Adipose tissue (tissue), 3 donors: ENCODE measurements around the gene RELT. TPM values are rescaled to one million over a fixed set of nuclear protein-coding genes. Genes with fewer than 3 reads are reported as not detected.

ENCODE experiments used
- H3K27ac ChIP-seq: one replicate; pipeline ENCODE4 v1.5.1; 2013; ENCODE audit warnings: low read depth, low read length
- WGBS, 3 donors: extraction: QIAGEN DNeasy Blood & Tissue Kit; methylation state at CpG; one replicate each; pipeline ENCODE4 v1.1.7; 2013; 5-methylcytosine and 5-hydroxymethylcytosine counted together
- polyA plus RNA-seq, 3 donors: library from polyadenylated mRNA; stranded (reverse); fragments of 200-250 nt; gene quantifications; one replicate each; pipeline ENCODE4 v1.2.3, GENCODE V29; 2013
- donor health status: healthy with polysubstance abuse.
- donor health status: Bipolar disorder and iron deficiency.
- donor health status: healthy.

Gene RELT
- polyA plus RNA-seq, 3 donors: 0.74 to 9.7 (median 2.1) TPM

DNA sequence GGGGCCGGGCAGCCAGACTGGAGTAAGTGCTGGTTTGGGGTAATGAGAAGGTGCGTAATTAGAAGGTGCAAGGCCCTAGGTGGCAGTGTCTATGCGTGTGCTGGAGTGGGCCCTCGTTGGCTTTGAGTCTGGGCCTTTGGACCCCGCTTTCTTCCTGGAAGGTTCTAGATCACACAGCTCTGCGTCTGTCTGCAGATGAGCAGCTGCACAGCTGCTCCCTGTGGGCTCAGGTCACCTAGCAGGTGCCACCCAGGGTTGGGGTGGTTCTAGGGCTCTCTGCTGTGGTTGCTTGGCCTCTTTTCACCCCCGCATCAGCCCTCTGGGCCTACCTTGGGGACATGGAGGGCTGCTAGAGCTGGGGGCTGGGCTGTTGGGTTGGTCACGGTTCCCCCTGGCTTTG lies 10.3 kb downstream of the RELT start:
- no peak overlapping the region for H3K27ac ChIP-seq
- 92 to 94% (median 93%) methylated on average over 8 of the region's 8 CpGs for WGBS, 3 donors

DNA sequence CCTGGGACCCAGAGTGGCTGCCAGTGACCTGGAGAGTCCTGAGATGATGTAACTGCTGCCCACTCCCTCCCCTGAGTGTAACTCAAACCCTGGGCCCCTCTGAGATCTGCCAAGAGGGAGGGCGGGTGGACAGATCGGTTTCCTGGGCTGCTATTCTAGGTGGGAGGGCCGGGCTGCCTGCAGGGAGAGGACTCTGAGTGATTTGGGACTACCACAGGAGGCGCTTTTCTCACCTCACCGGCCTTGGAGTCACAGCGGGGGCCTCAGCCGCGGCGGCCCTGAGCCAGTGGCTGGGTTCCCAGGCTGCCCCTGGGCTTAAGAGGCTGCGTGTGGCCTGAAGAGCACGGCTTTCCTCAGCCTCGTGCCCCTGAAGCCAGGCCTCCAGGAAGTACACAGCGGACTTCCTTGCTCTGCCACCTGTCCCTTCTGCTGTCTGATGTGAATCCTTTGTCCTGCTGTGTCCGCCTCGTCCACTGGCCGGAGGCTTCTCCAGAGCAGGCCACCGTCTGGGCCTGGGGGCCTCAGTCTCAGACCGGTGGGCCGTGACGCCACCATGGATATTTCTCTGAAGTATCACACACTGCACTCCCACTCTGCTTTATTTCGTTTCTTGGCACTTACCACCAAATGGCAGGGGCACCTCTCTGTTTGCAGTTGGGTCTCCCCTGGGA lies 11.5 kb downstream of the RELT start:
- 76 to 81% (median 80%) methylated on average over 21 of the region's 21 CpGs for WGBS, 3 donors
- H3K27ac ChIP-seq: peak overlapping the region; percentile 81

- H3K27ac ChIP-seq: no peak overlapping the region
- WGBS, 3 donors: 46 to 79% (median 56%) methylated on average over 23 of the region's 23 CpGs
These were observed 12.3 kb downstream of the RELT start for GRCh38 chr11:73388265-73389133.

GRCh38 chr11:73389134-73389525 lies 12.9 kb downstream of the RELT start:
- WGBS, 3 donors: 80 to 88% (median 81%) methylated on average over 6 of the region's 6 CpGs
- H3K27ac ChIP-seq: no peak overlapping the region

GRCh38 chr11:73389916-73390315 lies 13.7 kb downstream of the RELT start:
- WGBS, 3 donors: 62 to 80% (median 72%) methylated on average over 7 of the region's 7 CpGs
- no peak overlapping the region for H3K27ac ChIP-seq

GRCh38 chr11:73390601-73391565 lies 14.7 kb downstream of the RELT start:
- 90 to 96% (median 91%) methylated on average over 12 of the region's 12 CpGs for WGBS, 3 donors
- H3K27ac ChIP-seq: no peak overlapping the region

DNA sequence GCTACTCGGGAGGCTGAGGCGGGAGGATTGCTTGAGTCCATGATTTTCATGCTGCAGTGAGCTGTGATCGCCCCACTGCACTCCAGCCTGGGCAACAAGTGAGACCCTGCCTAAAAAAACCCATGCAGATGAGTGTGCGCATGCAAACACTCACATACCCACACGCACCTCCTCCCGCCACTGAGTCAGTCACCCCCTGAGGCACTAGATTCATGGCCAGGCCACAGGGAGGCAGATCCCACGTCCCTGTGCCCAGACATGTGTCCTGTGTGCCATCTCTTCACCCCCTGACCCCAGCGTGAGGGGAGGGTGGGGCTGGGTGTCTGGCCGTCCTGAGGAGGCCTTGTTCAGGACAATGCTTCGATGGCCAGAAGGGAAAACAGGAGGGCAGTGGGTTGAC lies 15.5 kb downstream of the RELT start:
- H3K27ac ChIP-seq: no peak overlapping the region
- WGBS, 3 donors: 90 to 95% (median 92%) methylated on average over 10 of the region's 10 CpGs

- WGBS, 3 donors: 92 to 94% (median 93%) methylated on average over 30 to 31 of the region's 31 CpGs
- no peak overlapping the region for H3K27ac ChIP-seq
These were observed 16.2 kb downstream of the RELT start for GRCh38 chr11:73392108-73393010.

GRCh38 chr11:73393011-73393380 lies 16.8 kb downstream of the RELT start:
- H3K27ac ChIP-seq: no peak overlapping the region
- 77 to 90% (median 77%) methylated on average over 7 of the region's 7 CpGs for WGBS, 3 donors

DNA sequence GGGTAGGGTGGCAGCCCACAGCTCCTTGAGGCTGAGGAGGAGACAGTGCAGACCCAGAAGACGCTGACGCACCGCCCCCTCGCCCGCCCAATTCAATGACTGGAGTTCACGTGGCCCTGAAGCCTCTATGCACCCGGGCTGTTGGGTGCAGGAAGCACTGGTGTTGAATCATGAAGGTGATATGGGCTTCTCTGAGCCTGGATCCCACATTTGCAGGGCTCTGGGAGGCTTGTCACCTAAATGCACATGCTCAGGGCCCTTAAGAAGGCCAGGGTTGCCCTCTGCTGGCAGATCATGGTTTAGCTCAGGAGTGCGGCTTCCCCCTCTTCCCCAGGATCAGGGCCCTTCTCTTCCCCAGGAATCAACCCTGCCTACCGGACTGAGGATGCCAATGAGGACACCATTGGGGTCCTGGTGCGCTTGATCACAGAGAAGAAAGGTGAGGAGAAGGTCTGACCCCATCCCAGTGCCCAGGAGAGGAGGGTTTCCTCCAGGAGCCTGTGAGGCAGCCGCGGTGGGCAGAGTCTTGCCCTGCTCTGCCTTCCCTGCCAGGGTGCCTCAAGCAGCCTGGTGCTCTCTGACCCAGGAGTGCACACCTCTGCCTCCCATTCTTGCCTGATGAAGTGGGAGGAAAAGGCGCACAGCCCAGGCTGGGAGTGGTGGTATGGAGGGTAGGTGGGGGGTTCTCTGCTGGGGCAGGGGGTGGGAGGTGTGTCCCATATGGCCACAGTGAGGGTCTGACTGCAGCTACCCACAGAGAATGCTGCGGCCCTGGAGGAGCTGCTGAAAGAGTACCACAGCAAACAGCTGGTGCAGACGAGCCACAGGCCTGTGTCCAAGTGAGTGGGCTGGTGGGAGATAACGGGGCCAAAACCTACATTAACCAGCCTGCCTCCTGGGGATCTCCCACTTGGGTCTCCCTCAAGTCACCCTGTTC lies 17.5 kb downstream of the RELT start:
- H3K27ac ChIP-seq: no peak overlapping the region
- 76 to 78% (median 77%) methylated on average over 13 to 16 of the region's 16 CpGs for WGBS, 3 donors

DNA sequence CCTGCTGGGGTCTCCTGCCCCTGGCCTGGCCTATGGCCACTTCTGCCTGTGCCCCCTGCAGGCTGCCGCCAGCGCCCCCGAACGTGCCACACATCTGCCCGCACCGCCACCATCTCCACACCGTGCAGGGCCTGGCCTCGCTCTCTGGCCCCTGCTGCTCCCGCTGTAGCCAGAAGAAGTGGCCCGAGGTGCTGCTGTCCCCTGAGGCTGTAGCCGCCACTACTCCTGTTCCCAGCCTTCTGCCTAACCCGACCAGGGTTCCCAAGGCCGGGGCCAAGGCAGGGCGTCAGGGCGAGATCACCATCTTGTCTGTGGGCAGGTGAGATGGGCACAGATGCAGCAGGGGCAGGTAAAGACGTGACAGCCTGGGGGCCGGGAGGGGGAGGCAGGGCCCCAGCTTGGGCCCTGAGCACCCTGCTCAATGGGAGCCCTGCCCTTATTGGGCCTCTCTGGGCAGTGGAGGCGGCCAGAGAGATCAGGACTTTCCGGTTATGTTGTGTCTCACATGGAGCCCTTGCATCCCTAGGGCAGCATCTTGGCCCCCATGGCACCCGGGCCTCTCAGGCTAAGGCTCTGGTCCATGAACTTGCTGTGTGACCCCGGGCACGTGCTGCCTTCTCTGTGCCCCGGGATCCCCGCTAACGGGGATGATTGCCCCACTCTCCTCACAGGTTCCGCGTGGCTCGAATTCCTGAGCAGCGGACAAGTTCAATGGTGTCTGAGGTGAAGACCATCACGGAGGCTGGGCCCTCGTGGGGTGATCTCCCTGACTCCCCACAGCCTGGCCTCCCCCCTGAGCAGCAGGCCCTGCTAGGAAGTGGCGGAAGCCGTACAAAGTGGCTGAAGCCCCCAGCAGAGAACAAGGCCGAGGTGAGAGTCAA lies 18.5 kb downstream of the RELT start:
- 90 to 95% (median 92%) methylated on average over 31 to 34 of the region's 34 CpGs for WGBS, 3 donors
- no peak overlapping the region for H3K27ac ChIP-seq

GRCh38 chr11:73395297-73396208 lies 19.4 kb downstream of the RELT start:
- WGBS, 3 donors: 83 to 89% (median 84%) methylated on average over 22 of the region's 22 CpGs
- no peak overlapping the region for H3K27ac ChIP-seq

- no peak overlapping the region for H3K27ac ChIP-seq
- WGBS, 3 donors: 79 to 88% (median 87%) methylated on average over 6 of the region's 6 CpGs
These were observed 20.2 kb downstream of the RELT start for GRCh38 chr11:73396251-73396930.

DNA sequence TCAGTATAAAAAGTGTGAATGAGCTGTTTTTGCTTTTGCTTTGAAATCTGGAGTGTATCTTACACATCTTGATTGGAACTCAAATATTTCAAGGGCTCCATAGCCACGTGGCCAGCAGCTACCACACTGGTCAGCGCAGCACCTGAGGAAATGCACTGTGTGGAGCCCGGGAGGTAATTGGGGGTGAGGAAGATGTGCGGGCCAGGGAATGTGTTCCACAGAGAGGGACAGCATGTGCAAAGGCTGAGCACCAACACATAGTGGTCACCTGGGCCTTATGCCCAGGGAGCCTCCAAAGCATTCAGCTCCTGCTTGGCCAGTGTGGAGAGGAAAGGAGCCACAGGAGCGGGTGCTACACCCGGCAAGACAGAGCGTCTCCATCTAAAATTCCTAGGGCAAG lies 20.8 kb downstream of the RELT start:
- WGBS, 3 donors: 81 to 88% (median 83%) methylated on average over 7 of the region's 7 CpGs
- no peak overlapping the region for H3K27ac ChIP-seq
